IMR-90 (cell line): ENCODE measurements around the gene MAST3.
"Not testable (repeated sequence)": the region's sequence is repeated elsewhere in the genome, so short reads cannot be mapped to it uniquely, and the experiment has no call there.

ENCODE experiments used
- BHLHE40 ChIP-seq: fragments of 150-350 bp; IDR thresholded peaks from 2 replicates; pipeline ENCODE4 v1.6.1; 2016; ENCODE audit warnings: mild to moderate bottlenecking, low read depth, low read length
- CEBPB ChIP-seq: IDR thresholded peaks from 2 replicates; pipeline ENCODE4 v1.6.1; 2012; ENCODE audit warnings: low read depth, low read length, improper control_type of control experiment
- CHD1 ChIP-seq: IDR thresholded peaks from 2 replicates; pipeline ENCODE4 v1.6.1; 2012; ENCODE audit warnings: low read depth, low read length, improper control_type of control experiment
- FOS ChIP-seq: fragments of 150-350 bp; IDR thresholded peaks from 2 replicates; pipeline ENCODE4 v1.6.1; 2016; ENCODE audit warnings: low read depth, low read length
- MAFK ChIP-seq: IDR thresholded peaks from 2 replicates; pipeline ENCODE4 v1.6.1; 2012; ENCODE audit warnings: low read depth, low read length, improper control_type of control experiment
- MAZ ChIP-seq: IDR thresholded peaks from 2 replicates; pipeline ENCODE4 v1.6.1; 2012; ENCODE audit warnings: low read depth, mild to moderate bottlenecking, low read length, improper control_type of control experiment, moderate library complexity, borderline replicate concordance
- POLR2A ChIP-seq: IDR thresholded peaks from 2 replicates; pipeline ENCODE4 v1.6.1; 2012; ENCODE audit warnings: mild to moderate bottlenecking, low read depth, low read length
- RAD21 ChIP-seq: IDR thresholded peaks from 2 replicates; pipeline ENCODE4 v1.6.1; 2012; ENCODE audit warnings: low read length, improper control_type of control experiment
- RFX5 ChIP-seq: IDR thresholded peaks from 2 replicates; pipeline ENCODE4 v1.8.0; 2012; ENCODE audit warnings: low read depth, mild to moderate bottlenecking, low read length, moderate library complexity
- SMC3 ChIP-seq: fragments of 150-350 bp; IDR thresholded peaks from 2 replicates; pipeline ENCODE4 v1.6.1; 2016; ENCODE audit warnings: low read depth, mild to moderate bottlenecking, antibody characterized with exemption, low read length, moderate library complexity
- TF ChIP-seq, protein P1 (sequence below): conservative IDR thresholded peaks from 2 replicates; pipeline ENCODE4 v1.5.1; 2012; ENCODE audit warnings: mild to moderate bottlenecking, low read depth, low read length, improper control_type of control experiment
- TF ChIP-seq, protein P2 (sequence below): fragments of 150-350 bp; IDR thresholded peaks from 2 replicates; pipeline ENCODE4 v1.6.1; 2017; ENCODE audit warnings: mild to moderate bottlenecking, antibody characterized with exemption, low read length, low read depth
- TF ChIP-seq, protein P3 (sequence below): fragments of 150-350 bp; IDR thresholded peaks from 2 replicates; pipeline ENCODE4 v1.6.1; 2016; ENCODE audit warnings: low read depth, mild to moderate bottlenecking, low read length, moderate library complexity, borderline replicate concordance

DNA sequence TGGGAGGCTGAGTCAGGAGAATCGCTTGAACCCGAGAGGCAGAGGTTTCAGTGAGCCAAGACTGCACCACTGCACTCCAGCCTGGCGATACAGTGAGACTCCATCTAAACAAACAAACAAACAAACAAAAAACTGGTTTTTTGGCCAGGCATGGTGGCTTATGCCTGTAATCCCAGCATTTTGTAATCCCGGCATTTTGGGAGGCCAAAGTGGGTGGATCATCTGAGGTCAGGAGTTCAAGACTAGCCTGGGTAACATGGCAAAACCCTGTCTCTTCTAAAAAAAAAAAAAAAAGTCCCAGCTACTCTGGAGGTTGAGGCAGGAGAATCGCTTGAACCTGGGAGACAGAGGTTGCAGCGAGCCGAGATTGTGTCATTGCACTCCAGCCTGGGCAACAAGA lies 7.7 kb downstream of the MAST3 start:
- TF ChIP-seq, protein P1, sequence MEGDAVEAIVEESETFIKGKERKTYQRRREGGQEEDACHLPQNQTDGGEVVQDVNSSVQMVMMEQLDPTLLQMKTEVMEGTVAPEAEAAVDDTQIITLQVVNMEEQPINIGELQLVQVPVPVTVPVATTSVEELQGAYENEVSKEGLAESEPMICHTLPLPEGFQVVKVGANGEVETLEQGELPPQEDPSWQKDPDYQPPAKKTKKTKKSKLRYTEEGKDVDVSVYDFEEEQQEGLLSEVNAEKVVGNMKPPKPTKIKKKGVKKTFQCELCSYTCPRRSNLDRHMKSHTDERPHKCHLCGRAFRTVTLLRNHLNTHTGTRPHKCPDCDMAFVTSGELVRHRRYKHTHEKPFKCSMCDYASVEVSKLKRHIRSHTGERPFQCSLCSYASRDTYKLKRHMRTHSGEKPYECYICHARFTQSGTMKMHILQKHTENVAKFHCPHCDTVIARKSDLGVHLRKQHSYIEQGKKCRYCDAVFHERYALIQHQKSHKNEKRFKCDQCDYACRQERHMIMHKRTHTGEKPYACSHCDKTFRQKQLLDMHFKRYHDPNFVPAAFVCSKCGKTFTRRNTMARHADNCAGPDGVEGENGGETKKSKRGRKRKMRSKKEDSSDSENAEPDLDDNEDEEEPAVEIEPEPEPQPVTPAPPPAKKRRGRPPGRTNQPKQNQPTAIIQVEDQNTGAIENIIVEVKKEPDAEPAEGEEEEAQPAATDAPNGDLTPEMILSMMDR: not testable (repeated sequence)
- TF ChIP-seq, protein P2, sequence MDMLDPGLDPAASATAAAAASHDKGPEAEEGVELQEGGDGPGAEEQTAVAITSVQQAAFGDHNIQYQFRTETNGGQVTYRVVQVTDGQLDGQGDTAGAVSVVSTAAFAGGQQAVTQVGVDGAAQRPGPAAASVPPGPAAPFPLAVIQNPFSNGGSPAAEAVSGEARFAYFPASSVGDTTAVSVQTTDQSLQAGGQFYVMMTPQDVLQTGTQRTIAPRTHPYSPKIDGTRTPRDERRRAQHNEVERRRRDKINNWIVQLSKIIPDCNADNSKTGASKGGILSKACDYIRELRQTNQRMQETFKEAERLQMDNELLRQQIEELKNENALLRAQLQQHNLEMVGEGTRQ: not testable (repeated sequence)
- not testable (repeated sequence) for TF ChIP-seq CHD1, MAFK, RAD21, CEBPB, FOS, RFX5, BHLHE40, MAZ, SMC3, POLR2A
- TF ChIP-seq, protein P3, sequence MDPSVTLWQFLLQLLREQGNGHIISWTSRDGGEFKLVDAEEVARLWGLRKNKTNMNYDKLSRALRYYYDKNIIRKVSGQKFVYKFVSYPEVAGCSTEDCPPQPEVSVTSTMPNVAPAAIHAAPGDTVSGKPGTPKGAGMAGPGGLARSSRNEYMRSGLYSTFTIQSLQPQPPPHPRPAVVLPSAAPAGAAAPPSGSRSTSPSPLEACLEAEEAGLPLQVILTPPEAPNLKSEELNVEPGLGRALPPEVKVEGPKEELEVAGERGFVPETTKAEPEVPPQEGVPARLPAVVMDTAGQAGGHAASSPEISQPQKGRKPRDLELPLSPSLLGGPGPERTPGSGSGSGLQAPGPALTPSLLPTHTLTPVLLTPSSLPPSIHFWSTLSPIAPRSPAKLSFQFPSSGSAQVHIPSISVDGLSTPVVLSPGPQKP: not testable (repeated sequence)
